HepG2 (cell line): Measurements from ENCODE around the gene TMEM38A. TPM values are rescaled to one million over a fixed set of nuclear protein-coding genes. Genes with fewer than 3 reads are reported as not detected.

Source experiments
- BORCS8-MEF2B ChIP-seq: sonication (generic); formaldehyde crosslinking; IDR thresholded peaks from 2 replicates; pipeline ENCODE4 v1.8.0; 2022; ENCODE audit warnings: mild to moderate bottlenecking, missing genetic modification reagents
- CAMTA2 ChIP-seq: sonication (generic); formaldehyde crosslinking; IDR thresholded peaks from 2 replicates; pipeline ENCODE4 v1.4.0; 2020; ENCODE audit warnings: mild to moderate bottlenecking, missing genetic modification reagents, borderline replicate concordance
- HIC2 ChIP-seq: sonication (generic); formaldehyde crosslinking; IDR thresholded peaks from 2 replicates; pipeline ENCODE4 v1.9.0; 2022; ENCODE audit warnings: low read depth, missing genetic modification reagents
- MAFG ChIP-seq: sonication (generic); formaldehyde crosslinking; IDR thresholded peaks from 2 replicates; pipeline ENCODE4 v1.5.1; 2020; ENCODE audit warnings: mild to moderate bottlenecking, missing genetic modification reagents
- MEIS2 ChIP-seq: sonication (generic); formaldehyde crosslinking; IDR thresholded peaks from 2 replicates; pipeline ENCODE4 v1.9.0; 2021; ENCODE audit warnings: mild to moderate bottlenecking, missing genetic modification reagents
- NR2F1 ChIP-seq, 2 experiments: fragments of 450-650 bp in 1 of 2; formaldehyde crosslinking in 1 of 2; IDR thresholded peaks; 2 replicates each; pipeline versions ENCODE4 v1.5.0 to v1.6.1; 2016 to 2020; ENCODE audit warnings: mild to moderate bottlenecking in 1 of 2, missing compliant biosample characterization in 1 of 2, missing genetic modification reagents in 1 of 2, moderate library complexity in 1 of 2
- PAWR ChIP-seq: sonication (generic); formaldehyde crosslinking; IDR thresholded peaks from 2 replicates; pipeline ENCODE4 v1.4.0; 2020; ENCODE audit warnings: missing genetic modification reagents, mild to moderate bottlenecking, borderline replicate concordance
- SRSF4 ChIP-seq: fragments of 200-400 bp; formaldehyde crosslinking; IDR thresholded peaks from one replicate; pipeline ENCODE4 v1.6.1; 2018; ENCODE audit warnings: mild to moderate bottlenecking, low read depth, low read length, moderate library complexity; ENCODE audit not compliant: poor library complexity, severe bottlenecking
- TMF1 ChIP-seq: sonication (generic); formaldehyde crosslinking; IDR thresholded peaks from 2 replicates; pipeline ENCODE4 v1.8.1; 2022; ENCODE audit warnings: low read depth, missing genetic modification reagents
- ZBTB3 ChIP-seq: sonication (generic); formaldehyde crosslinking; IDR thresholded peaks from 2 replicates; pipeline ENCODE4 v1.4.0; 2020; ENCODE audit warnings: low read depth, mild to moderate bottlenecking, moderate library complexity, missing genetic modification reagents, borderline replicate concordance
- ZFAT ChIP-seq: sonication (generic); formaldehyde crosslinking; conservative IDR thresholded peaks from 2 replicates; pipeline ENCODE4 v1.8.1; 2023; ENCODE audit warnings: missing genetic modification reagents, inconsistent platforms
- ZNF160 ChIP-seq: sonication (generic); formaldehyde crosslinking; IDR thresholded peaks from 2 replicates; pipeline ENCODE4 v1.8.0; 2022; ENCODE audit warnings: mild to moderate bottlenecking, inconsistent platforms, missing genetic modification reagents
- ZNF253 ChIP-seq: sonication (generic); formaldehyde crosslinking; IDR thresholded peaks from 2 replicates; pipeline ENCODE4 v1.8.0; 2022; ENCODE audit warnings: mild to moderate bottlenecking, missing genetic modification reagents, borderline replicate concordance
- ZNF296 ChIP-seq: sonication (generic); formaldehyde crosslinking; conservative IDR thresholded peaks from 2 replicates; pipeline ENCODE4 v1.5.0; 2020; ENCODE audit warnings: mild to moderate bottlenecking, missing genetic modification reagents
- ZNF30 ChIP-seq: sonication (generic); formaldehyde crosslinking; IDR thresholded peaks from 2 replicates; pipeline ENCODE4 v1.5.0; 2020; ENCODE audit warnings: mild to moderate bottlenecking, missing genetic modification reagents
- ZNF562 ChIP-seq: sonication (generic); formaldehyde crosslinking; IDR thresholded peaks from 2 replicates; pipeline ENCODE4 v1.8.0; 2022; ENCODE audit warnings: missing genetic modification reagents, borderline replicate concordance
- ZNF570 ChIP-seq: sonication (generic); formaldehyde crosslinking; IDR thresholded peaks from 2 replicates; pipeline ENCODE4 v1.4.0; 2020; ENCODE audit warnings: mild to moderate bottlenecking, missing genetic modification reagents, borderline replicate concordance
- ZNF788 ChIP-seq: sonication (generic); formaldehyde crosslinking; IDR thresholded peaks from 2 replicates; pipeline ENCODE4 v1.5.0; 2020; ENCODE audit warnings: mild to moderate bottlenecking, missing genetic modification reagents, borderline replicate concordance
- polyA plus RNA-seq, 8 experiments: library from polyadenylated mRNA; depleted of rRNA in 3 of 8; stranded (reverse) in 7 of 8; unstranded in 1 of 8; fragments of >200 nt; fragmentation: Illumina TruSeq in 4 of 8; extraction: Trizol in 4 of 8; gene quantifications; 2 replicates each; pipeline versions ENCODE4 v1.2.1 to v1.2.3, GENCODE V29; 2011 to 2016; ENCODE audit warnings: low read depth in 4 of 8, missing spikeins in 1 of 8, mixed read lengths in 1 of 8; ENCODE audit not compliant: insufficient read depth in 1 of 8
- total RNA-seq, 5 experiments: library from RNA; depleted of rRNA; stranded (reverse); fragments of >200 nt; fragmentation: Illumina TruSeq; extraction: Trizol; gene quantifications; 2 replicates each; pipeline ENCODE4 v1.2.3, GENCODE V29; 2016; ENCODE audit warnings: low read depth in 1 of 5
- TF ChIP-seq, protein P1 (sequence below): sonication (generic); formaldehyde crosslinking; IDR thresholded peaks from 2 replicates; pipeline ENCODE4 v1.8.0; 2022; ENCODE audit warnings: missing genetic modification reagents, mild to moderate bottlenecking, moderate library complexity, borderline replicate concordance
- TF ChIP-seq, protein P2 (sequence below): sonication (generic); formaldehyde crosslinking; IDR thresholded peaks from 2 replicates; pipeline ENCODE4 v1.4.0; 2020; ENCODE audit warnings: mild to moderate bottlenecking, missing genetic modification reagents
- TF ChIP-seq, protein P3 (sequence below): sonication (generic); formaldehyde crosslinking; IDR thresholded peaks from 2 replicates; pipeline ENCODE4 v1.4.0; 2020; ENCODE audit warnings: missing genetic modification reagents

TMEM38A gene
- total and polyA plus RNA-seq, 2 of the 13 experiments (the other 11 are each of a cell fraction or from before 2014, with no cell fraction given): 4.8 to 6.8 TPM

DNA sequence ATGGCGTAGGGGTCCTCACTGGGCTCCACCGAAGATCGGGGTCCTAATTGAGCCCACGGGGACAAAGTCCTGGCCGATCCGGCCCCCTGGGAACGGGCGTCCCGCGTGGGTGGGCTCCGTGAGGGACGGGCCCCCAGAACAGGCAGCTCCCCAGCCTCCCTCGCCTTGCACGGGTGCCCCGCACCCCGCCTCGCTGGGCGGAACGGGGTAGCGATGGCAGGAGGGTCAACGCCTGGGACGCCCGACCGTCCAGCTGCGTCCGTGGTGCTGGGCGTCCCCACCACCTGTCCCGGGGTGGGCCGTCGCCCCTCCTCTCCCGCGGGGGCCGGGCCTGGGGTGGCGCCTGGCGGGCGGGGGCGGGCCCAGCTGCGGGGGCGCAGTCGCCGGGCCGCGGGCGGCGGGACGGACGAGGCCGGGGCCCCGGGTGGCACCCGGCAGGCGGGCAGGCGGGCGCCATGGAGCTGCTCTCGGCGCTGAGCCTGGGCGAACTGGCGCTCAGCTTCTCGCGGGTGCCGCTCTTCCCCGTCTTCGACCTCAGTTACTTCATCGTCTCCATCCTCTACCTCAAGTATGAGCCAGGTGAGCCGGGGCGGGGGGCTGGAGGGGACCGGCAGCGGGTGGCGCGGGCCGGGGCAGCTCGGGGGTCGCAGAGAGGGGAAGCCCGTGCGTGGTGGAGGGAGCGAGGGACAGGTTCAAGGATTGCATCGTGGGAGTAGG lies at the start of gene TMEM38A (continued):
- TF ChIP-seq SRSF4 (no peak), MEIS2 (CRISPR knock-in tag) (no peak), ZNF253 (CRISPR knock-in tag) (no peak), ZNF788 (no peak; the same call in 1 of the 2 replicates), TMF1 (CRISPR knock-in tag) (peak; percentile 46; the same call in 1 of the 2 replicates), PAWR (no peak), ZNF570 (no peak), ZFAT (CRISPR knock-in tag) (no peak), BORCS8-MEF2B (CRISPR knock-in tag) (no peak), CAMTA2 (CRISPR knock-in tag) (no peak), NR2F1 (CRISPR knock-in tag; IDR thresholded peaks at IDR 0.05) (no peak), ZNF160 (no peak), ZBTB3 (CRISPR knock-in tag) (no peak), ZNF296 (CRISPR knock-in tag) (no peak), ZNF562 (CRISPR knock-in tag) (no peak), HIC2 (no peak), ZNF30 (CRISPR knock-in tag) (no peak), MAFG (no peak)
- TF ChIP-seq, protein P1, sequence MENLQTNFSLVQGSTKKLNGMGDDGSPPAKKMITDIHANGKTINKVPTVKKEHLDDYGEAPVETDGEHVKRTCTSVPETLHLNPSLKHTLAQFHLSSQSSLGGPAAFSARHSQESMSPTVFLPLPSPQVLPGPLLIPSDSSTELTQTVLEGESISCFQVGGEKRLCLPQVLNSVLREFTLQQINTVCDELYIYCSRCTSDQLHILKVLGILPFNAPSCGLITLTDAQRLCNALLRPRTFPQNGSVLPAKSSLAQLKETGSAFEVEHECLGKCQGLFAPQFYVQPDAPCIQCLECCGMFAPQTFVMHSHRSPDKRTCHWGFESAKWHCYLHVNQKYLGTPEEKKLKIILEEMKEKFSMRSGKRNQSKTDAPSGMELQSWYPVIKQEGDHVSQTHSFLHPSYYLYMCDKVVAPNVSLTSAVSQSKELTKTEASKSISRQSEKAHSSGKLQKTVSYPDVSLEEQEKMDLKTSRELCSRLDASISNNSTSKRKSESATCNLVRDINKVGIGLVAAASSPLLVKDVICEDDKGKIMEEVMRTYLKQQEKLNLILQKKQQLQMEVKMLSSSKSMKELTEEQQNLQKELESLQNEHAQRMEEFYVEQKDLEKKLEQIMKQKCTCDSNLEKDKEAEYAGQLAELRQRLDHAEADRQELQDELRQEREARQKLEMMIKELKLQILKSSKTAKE (CRISPR knock-in tag): no peak
- TF ChIP-seq, protein P2, sequence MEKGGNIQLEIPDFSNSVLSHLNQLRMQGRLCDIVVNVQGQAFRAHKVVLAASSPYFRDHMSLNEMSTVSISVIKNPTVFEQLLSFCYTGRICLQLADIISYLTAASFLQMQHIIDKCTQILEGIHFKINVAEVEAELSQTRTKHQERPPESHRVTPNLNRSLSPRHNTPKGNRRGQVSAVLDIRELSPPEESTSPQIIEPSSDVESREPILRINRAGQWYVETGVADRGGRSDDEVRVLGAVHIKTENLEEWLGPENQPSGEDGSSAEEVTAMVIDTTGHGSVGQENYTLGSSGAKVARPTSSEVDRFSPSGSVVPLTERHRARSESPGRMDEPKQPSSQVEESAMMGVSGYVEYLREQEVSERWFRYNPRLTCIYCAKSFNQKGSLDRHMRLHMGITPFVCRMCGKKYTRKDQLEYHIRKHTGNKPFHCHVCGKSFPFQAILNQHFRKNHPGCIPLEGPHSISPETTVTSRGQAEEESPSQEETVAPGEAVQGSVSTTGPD (CRISPR knock-in tag): no peak
- TF ChIP-seq, protein P3, sequence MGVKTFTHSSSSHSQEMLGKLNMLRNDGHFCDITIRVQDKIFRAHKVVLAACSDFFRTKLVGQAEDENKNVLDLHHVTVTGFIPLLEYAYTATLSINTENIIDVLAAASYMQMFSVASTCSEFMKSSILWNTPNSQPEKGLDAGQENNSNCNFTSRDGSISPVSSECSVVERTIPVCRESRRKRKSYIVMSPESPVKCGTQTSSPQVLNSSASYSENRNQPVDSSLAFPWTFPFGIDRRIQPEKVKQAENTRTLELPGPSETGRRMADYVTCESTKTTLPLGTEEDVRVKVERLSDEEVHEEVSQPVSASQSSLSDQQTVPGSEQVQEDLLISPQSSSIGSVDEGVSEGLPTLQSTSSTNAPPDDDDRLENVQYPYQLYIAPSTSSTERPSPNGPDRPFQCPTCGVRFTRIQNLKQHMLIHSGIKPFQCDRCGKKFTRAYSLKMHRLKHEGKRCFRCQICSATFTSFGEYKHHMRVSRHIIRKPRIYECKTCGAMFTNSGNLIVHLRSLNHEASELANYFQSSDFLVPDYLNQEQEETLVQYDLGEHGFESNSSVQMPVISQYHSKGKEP (CRISPR knock-in tag): no peak
